IPS-20b (cell line): Measurements from ENCODE around the gene FOXP3.

Experiments used
- H3K27ac ChIP-seq: one replicate; pipeline ENCODE4 v1.5.1; 2013; ENCODE audit warnings: low read length
- H3K27me3 ChIP-seq: 2 replicates; pipeline ENCODE4 v1.6.1; 2013; ENCODE audit warnings: mild to moderate bottlenecking, low read length, inconsistent platforms; ENCODE audit not compliant: insufficient read depth
- H3K36me3 ChIP-seq: 2 replicates; pipeline ENCODE4 v1.6.1; 2013; ENCODE audit warnings: low read depth, mild to moderate bottlenecking, inconsistent platforms, low read length, moderate library complexity; ENCODE audit not compliant: insufficient read depth
- H3K4me1 ChIP-seq: 2 replicates; pipeline ENCODE4 v1.6.1; 2013; ENCODE audit warnings: mild to moderate bottlenecking, control low read depth, inconsistent platforms, low read length, moderate library complexity; ENCODE audit not compliant: insufficient read depth
- H3K4me3 ChIP-seq: 2 replicates; pipeline ENCODE4 v1.5.1; 2013; ENCODE audit warnings: mild to moderate bottlenecking, low read length, inconsistent platforms
- H3K9ac ChIP-seq: 2 replicates; pipeline ENCODE4 v1.6.1; 2013; ENCODE audit warnings: low read depth, mild to moderate bottlenecking, inconsistent platforms, low read length, moderate library complexity
- H3K9me3 ChIP-seq: 2 replicates; pipeline ENCODE4 v1.6.1; 2013; ENCODE audit warnings: mild to moderate bottlenecking, low read depth, low read length, inconsistent platforms; ENCODE audit not compliant: insufficient read depth

FOXP3 gene

DNA sequence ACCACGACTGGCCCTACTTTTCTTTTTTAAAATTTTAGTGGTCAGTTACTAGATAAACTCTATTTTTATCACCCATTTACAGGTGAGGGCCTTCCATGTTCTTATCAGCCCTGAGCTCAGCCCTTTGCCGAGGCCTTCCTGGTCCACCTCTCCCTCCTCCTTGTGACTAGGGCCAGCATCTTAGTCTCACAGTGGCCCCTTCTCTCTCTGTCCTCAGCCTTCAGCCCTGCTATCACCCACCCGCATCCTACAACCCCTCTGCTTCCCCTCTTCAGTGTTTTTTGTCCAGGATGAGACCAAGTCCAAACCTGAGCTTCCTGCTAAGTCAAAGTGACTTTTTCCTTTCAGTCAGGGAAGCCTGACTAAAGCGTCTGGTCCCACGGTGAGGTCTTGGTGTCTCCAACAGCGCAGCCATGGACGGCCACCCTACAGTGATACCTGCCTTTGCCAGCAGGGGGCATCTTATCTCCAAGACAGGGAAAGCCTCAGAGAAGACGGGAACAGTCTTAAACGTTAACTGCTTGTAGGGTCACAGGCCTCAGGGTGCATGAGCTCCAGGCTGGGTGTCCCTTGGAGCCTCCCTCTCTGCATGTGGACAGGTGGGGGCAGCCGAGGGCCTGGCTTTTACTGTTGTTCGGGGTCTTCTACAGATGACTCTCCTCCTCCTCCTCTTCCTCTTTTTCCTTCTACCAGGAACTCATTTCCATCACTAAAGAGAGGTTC, 27.3 kb upstream of the FOXP3 start:
- Histone ChIP-seq H3K9ac (no peak overlapping the region), H3K27ac (no peak overlapping the region), H3K36me3 (no peaks in the 10 kb centered on the region), H3K4me1 (no peaks in the 10 kb centered on the region), H3K27me3 (no peaks in the 10 kb centered on the region), H3K4me3 (no peak overlapping the region), H3K9me3 (no peaks in the 10 kb centered on the region)

DNA sequence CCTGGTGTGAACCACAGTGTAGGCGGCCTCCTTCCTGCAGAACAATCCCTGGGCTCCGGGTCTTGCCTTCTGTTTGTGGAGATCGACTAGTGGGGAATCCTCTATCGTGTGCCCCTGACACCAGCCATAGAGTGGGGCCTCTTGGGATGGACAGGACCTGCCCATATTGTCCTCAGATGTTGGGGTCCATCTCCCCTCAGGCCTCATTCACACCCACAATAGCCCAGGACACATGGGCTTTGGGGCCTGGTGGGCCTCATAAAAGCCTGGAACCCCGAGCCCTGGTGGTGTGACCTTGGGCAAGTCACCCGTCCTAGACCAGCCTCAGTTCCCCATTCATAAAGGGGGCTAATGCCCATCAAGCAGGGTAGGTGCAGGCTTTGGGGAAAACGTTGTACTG, 25.7 kb upstream of the FOXP3 start:
- Histone ChIP-seq H3K9me3 (no peaks in the 10 kb centered on the region), H3K9ac (no peak overlapping the region), H3K4me1 (no peaks in the 10 kb centered on the region), H3K27me3 (no peaks in the 10 kb centered on the region), H3K4me3 (no peak overlapping the region), H3K36me3 (no peaks in the 10 kb centered on the region), H3K27ac (no peak overlapping the region)

DNA sequence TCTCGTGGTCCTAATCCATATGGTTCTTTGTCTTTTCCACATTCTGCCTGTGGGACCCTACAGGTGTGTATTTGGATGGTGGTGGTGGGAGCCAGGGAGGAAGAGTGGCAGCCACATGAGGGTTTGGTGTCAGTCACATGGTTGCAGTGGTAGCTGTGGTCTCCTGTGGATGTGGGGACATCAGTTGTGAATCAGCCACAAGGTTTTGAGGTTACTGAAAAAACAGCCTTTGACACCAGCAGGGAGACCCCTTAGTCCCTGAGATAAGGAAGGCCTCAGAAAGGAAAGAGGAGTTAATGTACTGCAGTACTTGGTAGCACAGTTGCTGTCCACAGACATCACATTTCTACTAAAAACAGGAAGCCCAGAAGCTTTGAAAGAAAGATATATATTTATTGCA, 23.2 kb upstream of the FOXP3 start:
- no peak overlapping the region for H3K9ac ChIP-seq
- no peaks in the 10 kb centered on the region for H3K4me1 ChIP-seq
- no peaks in the 10 kb centered on the region for H3K9me3 ChIP-seq
- no peak overlapping the region for H3K27ac ChIP-seq
- H3K27me3 ChIP-seq, result no peaks in the 10 kb centered on the region
- no peak overlapping the region for H3K4me3 ChIP-seq
- H3K36me3 ChIP-seq, result no peaks in the 10 kb centered on the region

DNA sequence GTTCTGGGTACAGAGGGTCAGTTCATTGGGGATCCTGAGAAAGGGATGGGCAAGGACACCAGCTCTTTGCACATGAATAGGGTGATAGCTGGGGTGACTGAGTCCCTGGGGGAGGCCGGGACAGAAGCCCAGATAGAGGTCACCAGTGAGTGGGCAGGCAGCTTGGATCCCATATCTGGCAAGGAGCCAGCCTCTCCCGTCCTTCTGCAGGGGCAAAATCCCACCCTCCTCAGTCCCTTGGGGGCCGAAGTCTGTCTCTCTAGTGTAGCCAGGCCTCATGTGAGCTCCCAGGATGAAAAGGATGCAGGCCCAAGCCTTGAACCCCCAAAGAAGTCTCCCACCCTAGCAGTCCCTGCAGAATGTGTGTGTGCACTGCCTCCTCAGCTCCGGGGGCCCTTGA, 22.1 kb upstream of the FOXP3 start:
- Histone ChIP-seq H3K4me1 (no peaks in the 10 kb centered on the region), H3K4me3 (no peak overlapping the region), H3K27me3 (no peaks in the 10 kb centered on the region), H3K36me3 (no peaks in the 10 kb centered on the region), H3K9me3 (no peaks in the 10 kb centered on the region), H3K9ac (no peak overlapping the region), H3K27ac (no peak overlapping the region)

DNA sequence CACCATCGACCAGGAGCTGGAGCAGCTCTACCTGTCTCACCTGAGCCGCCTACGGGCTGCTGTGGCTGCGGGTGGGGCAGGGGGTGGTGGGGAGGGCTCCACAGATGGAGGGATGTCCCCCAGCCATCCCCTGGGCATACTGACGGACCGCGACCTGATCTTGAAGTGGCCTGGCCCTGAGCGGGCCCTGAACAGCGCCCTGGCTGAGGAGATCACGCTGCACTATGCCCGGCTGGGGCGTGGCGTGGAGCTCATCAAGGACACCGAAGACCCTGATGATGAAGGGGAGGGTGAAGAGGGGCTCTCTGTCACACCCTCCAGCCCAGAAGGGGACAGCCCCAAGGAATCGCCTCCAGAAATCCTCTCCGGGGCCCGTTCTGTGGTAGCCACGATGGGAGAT, 21.6 kb upstream of the FOXP3 start:
- H3K27me3 ChIP-seq, result no peaks in the 10 kb centered on the region
- no peak overlapping the region for H3K27ac ChIP-seq
- H3K4me1 ChIP-seq, result no peaks in the 10 kb centered on the region
- H3K9me3 ChIP-seq, result no peaks in the 10 kb centered on the region
- no peaks in the 10 kb centered on the region for H3K36me3 ChIP-seq
- no peak overlapping the region for H3K4me3 ChIP-seq
- no peak overlapping the region for H3K9ac ChIP-seq

DNA sequence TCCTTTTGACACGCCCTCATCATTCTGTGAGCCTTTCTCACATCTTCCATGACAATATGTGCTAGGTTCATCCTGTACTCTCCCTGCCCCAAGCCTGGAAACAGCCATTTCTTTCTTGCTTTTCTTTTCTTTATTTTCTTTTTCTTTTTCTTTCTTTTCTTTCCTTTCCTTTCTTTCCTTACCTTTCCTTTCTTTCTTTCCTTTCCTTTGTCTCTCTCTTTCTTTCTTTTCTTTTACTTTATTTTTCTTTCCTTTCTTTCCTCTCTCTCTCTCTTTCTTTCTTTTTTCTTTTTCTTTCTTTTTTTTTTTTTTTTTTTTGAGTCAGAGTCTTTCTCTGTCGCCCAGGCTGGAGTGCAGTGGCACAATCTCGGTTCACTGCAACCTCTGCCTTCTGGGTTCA, 19.7 kb upstream of the FOXP3 start:
- no peak overlapping the region for H3K4me3 ChIP-seq
- H3K36me3 ChIP-seq, result no peaks in the 10 kb centered on the region
- H3K27ac ChIP-seq, result no peak overlapping the region
- H3K4me1 ChIP-seq, result no peaks in the 10 kb centered on the region
- no peaks in the 10 kb centered on the region for H3K27me3 ChIP-seq
- H3K9ac ChIP-seq, result no peak overlapping the region
- no peaks in the 10 kb centered on the region for H3K9me3 ChIP-seq

DNA sequence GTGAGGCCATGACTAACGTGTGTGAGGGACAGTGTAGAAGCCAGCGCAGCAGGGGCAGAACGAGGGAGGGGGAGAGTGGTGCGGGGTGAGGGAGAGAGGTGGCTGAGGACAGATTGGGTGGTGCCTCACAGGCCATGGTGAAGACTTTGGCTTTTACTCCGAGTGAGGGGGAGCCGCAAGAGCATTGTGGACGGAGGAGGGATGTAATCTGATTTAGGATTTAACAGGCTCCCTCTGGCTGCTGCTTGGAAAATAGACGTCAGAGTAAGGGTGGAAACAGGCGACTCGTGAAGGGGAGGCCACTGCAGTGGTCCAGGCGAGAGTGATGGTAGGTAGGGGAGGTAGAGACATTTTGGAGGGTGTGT, 18.1 kb upstream of the FOXP3 start:
- H3K4me3 ChIP-seq, result no peak overlapping the region
- H3K27ac ChIP-seq, result no peak overlapping the region

DNA sequence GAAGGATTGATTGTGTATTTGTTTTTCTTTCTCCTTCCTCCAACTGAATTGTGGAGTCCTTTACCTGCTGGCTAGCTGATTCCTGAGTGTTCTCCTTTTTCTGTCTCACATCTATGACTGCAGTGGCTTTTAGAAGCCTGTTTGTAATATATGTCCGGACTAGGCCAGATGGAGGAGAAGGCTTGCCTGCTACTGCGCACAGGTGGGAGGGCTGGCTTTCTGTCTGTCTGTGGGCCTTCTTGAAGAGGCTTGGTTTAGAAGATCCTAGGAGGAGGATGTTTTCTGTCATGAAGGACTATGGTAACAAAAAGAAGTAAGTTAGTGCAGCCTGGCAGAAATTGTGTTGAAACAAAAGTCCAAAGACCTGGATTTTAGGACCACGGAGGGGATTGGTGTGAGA, 13.6 kb upstream of the FOXP3 start:
- Histone ChIP-seq H3K4me1 (no peaks in the 10 kb centered on the region), H3K9me3 (no peaks in the 10 kb centered on the region), H3K4me3 (no peak overlapping the region), H3K27me3 (no peaks in the 10 kb centered on the region), H3K36me3 (0 out of 2 replicates have a peak, but pooled peaks cover 8% of the 10 kb centered on the region), H3K9ac (no peak overlapping the region), H3K27ac (no peak overlapping the region)

More for the DNA sequence above, 18.1 kb upstream of the FOXP3 start:
- Histone ChIP-seq H3K36me3 (no peaks in the 10 kb centered on the region), H3K4me1 (no peaks in the 10 kb centered on the region), H3K9me3 (no peaks in the 10 kb centered on the region), H3K27me3 (no peaks in the 10 kb centered on the region), H3K9ac (no peak overlapping the region)

DNA sequence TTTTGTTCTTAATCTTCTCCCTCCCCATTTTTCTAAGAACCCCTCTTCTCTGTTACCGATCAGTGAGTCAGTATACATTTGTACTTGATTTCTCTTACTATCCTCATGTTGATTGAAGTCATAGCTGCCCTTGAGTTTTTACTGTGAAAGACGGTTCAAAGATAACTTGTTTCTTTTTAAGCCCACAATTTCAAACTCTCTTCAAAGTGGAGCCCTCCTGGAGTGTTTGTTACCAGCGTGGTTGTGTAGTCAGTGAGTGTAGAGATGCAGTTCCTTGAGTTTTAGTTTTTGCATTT, 13.0 kb upstream of the FOXP3 start:
- no peak overlapping the region for H3K9ac ChIP-seq
- 0 out of 2 replicates have a peak, but pooled peaks cover 13% of the 10 kb centered on the region for H3K36me3 ChIP-seq
- no peaks in the 10 kb centered on the region for H3K27me3 ChIP-seq
- no peaks in the 10 kb centered on the region for H3K9me3 ChIP-seq
- no peaks in the 10 kb centered on the region for H3K4me1 ChIP-seq
- no peak overlapping the region for H3K27ac ChIP-seq
- no peak overlapping the region for H3K4me3 ChIP-seq

DNA sequence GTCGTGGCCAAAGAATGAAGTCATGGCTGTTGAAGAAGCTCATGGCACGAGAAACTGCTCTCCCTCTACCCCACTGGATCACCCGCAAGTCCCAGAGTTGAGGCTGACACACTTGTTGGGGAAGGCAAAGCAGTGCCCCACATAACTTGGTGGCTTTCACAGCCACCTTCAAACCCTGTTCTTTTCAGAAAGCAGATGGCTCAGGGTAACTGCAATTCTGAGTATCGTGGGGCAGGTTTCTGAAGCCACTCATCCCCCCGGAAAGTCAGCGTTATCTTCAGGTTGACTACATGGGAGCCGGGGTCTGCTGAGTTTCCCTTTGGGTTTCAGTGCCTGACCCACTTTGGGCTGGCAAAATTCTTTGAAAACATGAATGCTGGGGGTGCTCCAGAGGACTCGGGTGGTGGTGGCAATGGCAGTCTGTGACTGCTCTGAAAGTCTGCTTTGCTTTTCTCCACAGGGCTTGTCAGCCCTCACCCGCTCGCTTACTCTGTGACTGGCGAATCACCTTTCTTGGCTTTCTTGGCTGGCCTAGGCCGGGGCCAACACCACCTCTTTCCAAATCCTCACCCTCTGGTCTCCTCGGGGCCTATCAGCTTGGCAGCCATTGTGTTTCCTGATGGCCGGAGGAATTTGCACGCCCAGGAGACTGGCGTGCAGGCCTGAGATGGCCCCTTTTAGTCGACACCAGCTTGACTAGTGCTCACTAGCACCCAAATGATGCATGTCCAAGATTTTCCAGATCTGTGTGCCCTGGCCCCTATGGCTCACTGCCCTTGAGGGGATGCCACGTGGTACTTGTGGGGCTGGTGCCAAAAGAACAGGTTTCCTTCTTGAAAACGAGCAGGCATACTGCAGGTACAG, 12.4 kb upstream of the FOXP3 start:
- H3K27me3 ChIP-seq, result no peaks in the 10 kb centered on the region
- H3K27ac ChIP-seq, result no peak overlapping the region
- H3K4me1 ChIP-seq, result no peaks in the 10 kb centered on the region
- H3K36me3 ChIP-seq, result 0 out of 2 replicates have a peak, but pooled peaks cover 16% of the 10 kb centered on the region
- no peak overlapping the region for H3K9ac ChIP-seq
- no peak overlapping the region for H3K4me3 ChIP-seq
- no peaks in the 10 kb centered on the region for H3K9me3 ChIP-seq

DNA sequence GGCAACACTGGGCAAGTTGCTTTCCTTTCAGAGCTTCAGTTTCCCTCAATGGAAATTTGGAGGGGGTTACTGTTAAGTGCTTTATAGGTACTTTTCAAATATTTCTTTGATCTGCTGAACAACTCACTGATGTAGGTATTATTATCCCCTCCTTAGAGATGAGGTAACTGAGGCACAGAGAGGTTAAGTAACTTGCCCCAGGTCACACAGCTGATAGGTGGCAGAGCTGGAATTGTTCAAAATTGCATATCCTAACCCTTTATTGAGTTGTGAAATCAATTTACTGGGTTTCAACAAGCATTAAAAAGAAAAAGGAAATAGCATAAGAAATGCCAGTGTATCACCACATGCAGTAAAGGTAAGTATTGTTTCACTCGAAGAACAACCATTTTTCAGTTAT, 11.7 kb upstream of the FOXP3 start:
- Histone ChIP-seq H3K9ac (no peak overlapping the region), H3K27ac (no peak overlapping the region), H3K9me3 (no peaks in the 10 kb centered on the region), H3K4me3 (no peak overlapping the region), H3K27me3 (no peaks in the 10 kb centered on the region), H3K4me1 (no peaks in the 10 kb centered on the region; the same call in 1 of the 2 replicates), H3K36me3 (0 out of 2 replicates have a peak, but pooled peaks cover 16% of the 10 kb centered on the region)

DNA sequence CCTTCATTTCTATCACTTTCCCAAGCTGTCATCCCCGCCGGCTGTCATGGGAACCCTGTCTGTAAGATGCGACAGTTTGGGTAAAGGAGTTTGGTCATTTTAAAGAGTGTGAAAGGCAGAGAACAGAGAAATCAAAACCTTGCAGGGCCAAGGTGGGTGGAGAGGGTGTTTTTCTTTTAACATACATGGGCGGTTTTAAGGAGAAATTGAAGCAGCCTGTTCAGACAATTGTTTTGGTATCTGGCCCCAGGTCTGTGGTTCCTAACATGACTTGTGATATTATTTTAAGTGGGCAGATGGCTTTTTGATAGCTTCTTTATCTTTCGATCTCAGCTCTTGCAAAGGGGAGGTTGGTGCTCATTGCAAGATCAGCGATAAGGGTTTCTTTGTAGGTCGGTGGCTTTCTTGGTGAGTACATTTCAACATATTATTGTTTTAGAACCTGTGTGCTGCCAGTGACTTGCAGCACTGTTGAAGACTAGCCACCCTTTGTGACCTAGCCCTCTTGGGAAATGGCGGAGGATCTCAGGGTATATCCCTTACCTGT, 8.7 kb upstream of the FOXP3 start:
- Histone ChIP-seq H3K9ac (no peak overlapping the region), H3K36me3 (peaks cover 20% of the 10 kb centered on the region; the same call in 1 of the 2 replicates), H3K4me1 (no peaks in the 10 kb centered on the region; the same call in 1 of the 2 replicates), H3K4me3 (no peak overlapping the region), H3K27ac (no peak overlapping the region), H3K9me3 (no peaks in the 10 kb centered on the region), H3K27me3 (no peaks in the 10 kb centered on the region)
